ENCODE measurements around the gene CRMP1. TPM values are rescaled to one million over a fixed set of nuclear protein-coding genes. Genes with fewer than 3 reads are reported as not detected.

CRMP1 gene
- total RNA-seq, 1 experiment from 2014 or later: 134 TPM

DNA sequence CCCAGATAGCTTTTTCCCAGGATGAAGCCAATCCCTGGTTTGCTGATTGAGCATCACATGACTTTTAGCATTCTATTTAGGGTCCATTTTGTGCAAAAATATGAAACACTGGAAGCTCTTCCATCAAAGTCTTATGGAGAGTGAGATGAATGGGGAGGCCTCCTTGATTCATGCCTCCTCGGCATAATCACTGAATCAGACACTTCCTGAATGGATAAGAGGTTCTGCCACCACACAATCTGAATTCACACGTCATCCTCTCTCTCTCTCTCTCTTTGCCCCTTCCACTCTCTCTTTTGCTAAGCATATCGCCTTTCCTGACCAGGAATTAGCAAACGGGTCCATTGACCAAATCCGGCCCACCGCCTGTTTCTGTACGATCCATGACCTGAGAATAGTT, 68.7 kb downstream of the CRMP1 start:
- no peaks in the 10 kb centered on the region for H3K9me3 Mint-ChIP-seq
- no peak overlapping the region for H3K4me3 Mint-ChIP-seq
- ATAC-seq (no peak), DNase-seq (ENCODE audit: low spot score) (no peak)
- no peaks in the 10 kb centered on the region; the same call in 1 of the 2 replicates for H3K4me1 Mint-ChIP-seq
- ChIA-PET CTCF (no interaction called here), POLR2A (no interaction called here)
- TF ChIP-seq TCF7 (CRISPR knock-in tag; IDR thresholded peaks at IDR 0.05; ENCODE audit: low read depth): no peak
- TF ChIP-seq NR2C2 (CRISPR knock-in tag; IDR thresholded peaks at IDR 0.05): no peak
- TF ChIP-seq FOXJ3 (CRISPR knock-in tag; IDR thresholded peaks at IDR 0.05; ENCODE audit: borderline replicate concordance): no peak
- no peak for TF ChIP-seq SP1 (CRISPR knock-in tag; conservative IDR thresholded peaks at IDR 0.05)
- no peak for TF ChIP-seq CBFB (CRISPR knock-in tag; IDR thresholded peaks at IDR 0.05; ENCODE audit: low read depth)
- TF ChIP-seq, protein P1, sequence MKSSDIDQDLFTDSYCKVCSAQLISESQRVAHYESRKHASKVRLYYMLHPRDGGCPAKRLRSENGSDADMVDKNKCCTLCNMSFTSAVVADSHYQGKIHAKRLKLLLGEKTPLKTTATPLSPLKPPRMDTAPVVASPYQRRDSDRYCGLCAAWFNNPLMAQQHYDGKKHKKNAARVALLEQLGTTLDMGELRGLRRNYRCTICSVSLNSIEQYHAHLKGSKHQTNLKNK (CRISPR knock-in tag; IDR thresholded peaks at IDR 0.05): no peak
- no peak for TF ChIP-seq ETV6 (CRISPR knock-in tag; IDR thresholded peaks at IDR 0.05)
- no peak for TF ChIP-seq OVOL2 (CRISPR knock-in tag; IDR thresholded peaks at IDR 0.05; ENCODE audit: borderline replicate concordance)
- TF ChIP-seq TEAD1 (CRISPR knock-in tag; IDR thresholded peaks at IDR 0.05): no peak
- TF ChIP-seq ZNF232 (CRISPR knock-in tag; IDR thresholded peaks at IDR 0.05): no peak
- TF ChIP-seq, protein P2, sequence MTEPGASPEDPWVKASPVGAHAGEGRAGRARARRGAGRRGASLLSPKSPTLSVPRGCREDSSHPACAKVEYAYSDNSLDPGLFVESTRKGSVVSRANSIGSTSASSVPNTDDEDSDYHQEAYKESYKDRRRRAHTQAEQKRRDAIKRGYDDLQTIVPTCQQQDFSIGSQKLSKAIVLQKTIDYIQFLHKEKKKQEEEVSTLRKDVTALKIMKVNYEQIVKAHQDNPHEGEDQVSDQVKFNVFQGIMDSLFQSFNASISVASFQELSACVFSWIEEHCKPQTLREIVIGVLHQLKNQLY (CRISPR knock-in tag; IDR thresholded peaks at IDR 0.05): no peak
- no peak for TF ChIP-seq NR3C1 (CRISPR knock-in tag; conservative IDR thresholded peaks at IDR 0.05; ENCODE audit: low read depth)
- TF ChIP-seq ZBTB21 (CRISPR knock-in tag; IDR thresholded peaks at IDR 0.05; ENCODE audit: borderline replicate concordance): no peak
- TF ChIP-seq, protein P3, sequence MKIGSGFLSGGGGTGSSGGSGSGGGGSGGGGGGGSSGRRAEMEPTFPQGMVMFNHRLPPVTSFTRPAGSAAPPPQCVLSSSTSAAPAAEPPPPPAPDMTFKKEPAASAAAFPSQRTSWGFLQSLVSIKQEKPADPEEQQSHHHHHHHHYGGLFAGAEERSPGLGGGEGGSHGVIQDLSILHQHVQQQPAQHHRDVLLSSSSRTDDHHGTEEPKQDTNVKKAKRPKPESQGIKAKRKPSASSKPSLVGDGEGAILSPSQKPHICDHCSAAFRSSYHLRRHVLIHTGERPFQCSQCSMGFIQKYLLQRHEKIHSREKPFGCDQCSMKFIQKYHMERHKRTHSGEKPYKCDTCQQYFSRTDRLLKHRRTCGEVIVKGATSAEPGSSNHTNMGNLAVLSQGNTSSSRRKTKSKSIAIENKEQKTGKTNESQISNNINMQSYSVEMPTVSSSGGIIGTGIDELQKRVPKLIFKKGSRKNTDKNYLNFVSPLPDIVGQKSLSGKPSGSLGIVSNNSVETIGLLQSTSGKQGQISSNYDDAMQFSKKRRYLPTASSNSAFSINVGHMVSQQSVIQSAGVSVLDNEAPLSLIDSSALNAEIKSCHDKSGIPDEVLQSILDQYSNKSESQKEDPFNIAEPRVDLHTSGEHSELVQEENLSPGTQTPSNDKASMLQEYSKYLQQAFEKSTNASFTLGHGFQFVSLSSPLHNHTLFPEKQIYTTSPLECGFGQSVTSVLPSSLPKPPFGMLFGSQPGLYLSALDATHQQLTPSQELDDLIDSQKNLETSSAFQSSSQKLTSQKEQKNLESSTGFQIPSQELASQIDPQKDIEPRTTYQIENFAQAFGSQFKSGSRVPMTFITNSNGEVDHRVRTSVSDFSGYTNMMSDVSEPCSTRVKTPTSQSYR (CRISPR knock-in tag; IDR thresholded peaks at IDR 0.05): no peak
- TF ChIP-seq, protein P4, sequence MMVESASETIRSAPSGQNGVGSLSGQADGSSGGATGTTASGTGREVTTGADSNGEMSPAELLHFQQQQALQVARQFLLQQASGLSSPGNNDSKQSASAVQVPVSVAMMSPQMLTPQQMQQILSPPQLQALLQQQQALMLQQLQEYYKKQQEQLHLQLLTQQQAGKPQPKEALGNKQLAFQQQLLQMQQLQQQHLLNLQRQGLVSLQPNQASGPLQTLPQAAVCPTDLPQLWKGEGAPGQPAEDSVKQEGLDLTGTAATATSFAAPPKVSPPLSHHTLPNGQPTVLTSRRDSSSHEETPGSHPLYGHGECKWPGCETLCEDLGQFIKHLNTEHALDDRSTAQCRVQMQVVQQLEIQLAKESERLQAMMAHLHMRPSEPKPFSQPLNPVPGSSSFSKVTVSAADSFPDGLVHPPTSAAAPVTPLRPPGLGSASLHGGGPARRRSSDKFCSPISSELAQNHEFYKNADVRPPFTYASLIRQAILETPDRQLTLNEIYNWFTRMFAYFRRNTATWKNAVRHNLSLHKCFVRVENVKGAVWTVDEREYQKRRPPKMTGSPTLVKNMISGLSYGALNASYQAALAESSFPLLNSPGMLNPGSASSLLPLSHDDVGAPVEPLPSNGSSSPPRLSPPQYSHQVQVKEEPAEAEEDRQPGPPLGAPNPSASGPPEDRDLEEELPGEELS (CRISPR knock-in tag; IDR thresholded peaks at IDR 0.05): no peak
- no peak for TF ChIP-seq ZNF671 (CRISPR knock-in tag; IDR thresholded peaks at IDR 0.05)
- TF ChIP-seq FOXP1 (CRISPR knock-in tag; IDR thresholded peaks at IDR 0.05; ENCODE audit: borderline replicate concordance): no peak
- no peaks in the 10 kb centered on the region for H3K27me3 Mint-ChIP-seq (ENCODE audit: low read depth)
- H3K27ac Mint-ChIP-seq: no peak overlapping the region
- peaks cover 84% of the 10 kb centered on the region for H3K36me3 Mint-ChIP-seq

DNA sequence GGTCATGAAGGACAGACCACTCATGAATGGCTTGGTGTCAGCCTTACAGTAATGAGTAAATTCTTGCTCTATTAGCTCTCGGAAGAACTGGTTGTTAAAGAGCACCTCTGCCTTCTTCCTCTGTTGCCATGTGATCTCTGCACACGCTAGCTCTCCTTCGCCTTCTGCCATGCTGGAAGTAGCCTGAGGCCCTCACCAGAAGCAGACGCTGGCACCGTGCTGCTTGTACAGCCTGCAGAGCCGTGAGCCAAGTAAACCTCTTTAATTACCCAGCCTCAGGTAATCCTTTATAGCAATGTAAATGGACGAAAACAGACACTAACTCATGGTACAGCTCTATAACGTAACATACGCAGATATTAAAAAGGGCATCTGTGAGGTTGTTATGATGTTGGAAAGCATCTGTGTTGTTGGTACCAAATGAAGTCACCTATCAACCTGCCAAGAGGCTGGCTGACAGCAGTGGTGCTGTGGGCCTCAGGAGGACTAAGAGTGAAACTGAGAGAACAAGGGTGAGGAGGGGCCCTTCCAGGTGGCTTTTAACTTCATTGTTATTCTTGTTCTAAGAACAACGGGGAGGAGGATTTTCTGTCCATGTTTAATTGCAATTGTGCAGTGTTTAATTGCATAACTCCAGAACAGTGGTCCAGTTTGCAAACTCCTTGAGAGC, 69.2 kb downstream of the CRMP1 start:
- ATAC-seq: no peak
- no peak for TF ChIP-seq RORB (CRISPR knock-in tag; IDR thresholded peaks at IDR 0.05)
- no peak for TF ChIP-seq TEAD4 (CRISPR knock-in tag; IDR thresholded peaks at IDR 0.05)
- ChIA-PET CTCF (interaction anchor here (1.0 to 5.0 kb wide), 2 partner anchors 11 to 156 kb away, joined by 3 to 63 read pairs; no protein-coding TSS in a partner anchor), POLR2A (no interaction called here)
- no peaks in the 10 kb centered on the region; the same call in 1 of the 2 replicates for H3K4me1 Mint-ChIP-seq
- no peak overlapping the region for H3K4me3 Mint-ChIP-seq
- H3K36me3 Mint-ChIP-seq: peaks cover 85% of the 10 kb centered on the region
- H3K27ac Mint-ChIP-seq: peak overlapping the region; percentile 42; the same call in 1 of the 2 replicates
- no peak for DNase-seq (ENCODE audit: low spot score)
- no peaks in the 10 kb centered on the region for H3K9me3 Mint-ChIP-seq
- no peaks in the 10 kb centered on the region for H3K27me3 Mint-ChIP-seq (ENCODE audit: low read depth)

All from WTC11 (cell line).